Upper lobe of right lung (tissue), 1 donor: ENCODE results near the gene PLEKHA6. TPM values are rescaled to one million over a fixed set of nuclear protein-coding genes. Genes with fewer than 3 reads are reported as not detected.
"Not testable (repeated sequence)": the region's sequence is repeated elsewhere in the genome, so short reads cannot be mapped to it uniquely, and the experiment has no call there.

Source experiments
- ATAC-seq: fragments of 200-7000 bp; cut with Tn5 transposase; one replicate; pipeline ENCODE4 v1.9.1; 2020; ENCODE audit warnings: mild to moderate bottlenecking, moderate library complexity
- DNase-seq: peaks from one replicate; pipeline ENCODE4 v3.0.0-alpha.2; 2020
- H3K27ac ChIP-seq: fragments of 200-600 bp; one replicate; pipeline ENCODE4 v1.8.0; 2022
- H3K27me3 ChIP-seq: fragments of 200-600 bp; one replicate; pipeline ENCODE4 v1.8.0; 2022; ENCODE audit warnings: mild to moderate bottlenecking
- H3K36me3 ChIP-seq: fragments of 200-600 bp; one replicate; pipeline ENCODE4 v1.8.0; 2022
- H3K4me1 ChIP-seq: fragments of 200-600 bp; one replicate; pipeline ENCODE4 v1.8.0; 2022
- H3K4me3 ChIP-seq: fragments of 200-600 bp; one replicate; pipeline ENCODE4 v1.8.0; 2022; ENCODE audit warnings: mild to moderate bottlenecking
- H3K9me3 ChIP-seq: fragments of 200-600 bp; one replicate; pipeline ENCODE4 v1.8.0; 2022
- CTCF ChIP-seq: fragments of 200-600 bp; IDR thresholded peaks from one replicate; pipeline ENCODE4 v1.8.0; 2022; ENCODE audit warnings: antibody characterized with exemption
- intact Hi-C: fragments of 100-400 bp; cut with DNase I; formaldehyde crosslinking; loops from one replicate; pipeline ENCODE4 v1.11.0; 2022
- total RNA-seq: library from RNA; stranded (reverse); fragmentation: NEBNext Ultra II Directional; extraction: Animal tissue kit (Norgen Biotek cat#: 25700); gene quantifications from one replicate; pipeline ENCODE4 v1.2.1, GENCODE V29; 2021
- donor health status: DM: no; HTN: yes; CAD: no; lungs with severe emphysema.

Gene PLEKHA6
- total RNA-seq, 1 donor from 2014 or later, result 7.1 TPM

- intact Hi-C loops, result no loop called here
- Histone ChIP-seq H3K36me3 (no peaks in the 10 kb centered on the region), H3K4me3 (no peak overlapping the region), H3K27me3 (no peaks in the 10 kb centered on the region), H3K27ac (no peak overlapping the region), H3K4me1 (no peaks in the 10 kb centered on the region), H3K9me3 (no peaks in the 10 kb centered on the region)
- DNase-seq (no peak), ATAC-seq (no peak)
- TF ChIP-seq CTCF, result no peak
These were observed 119.5 kb downstream of the PLEKHA6 start for GRCh38 chr1:204240233-204240632.

- H3K4me1 ChIP-seq, DNase-seq, H3K27me3 ChIP-seq, intact Hi-C loops, H3K27ac ChIP-seq, H3K36me3 ChIP-seq, H3K9me3 ChIP-seq, H3K4me3 ChIP-seq, ATAC-seq: not testable (repeated sequence)
These were observed 120.3 kb downstream of the PLEKHA6 start for GRCh38 chr1:204239401-204239800.

- H3K4me3 ChIP-seq, H3K4me1 ChIP-seq, DNase-seq, H3K36me3 ChIP-seq, H3K27ac ChIP-seq, H3K9me3 ChIP-seq, ATAC-seq, intact Hi-C loops, H3K27me3 ChIP-seq: not testable (repeated sequence)
These were observed 121.2 kb downstream of the PLEKHA6 start for GRCh38 chr1:204238520-204238919.

- H3K9me3 ChIP-seq, intact Hi-C loops, ATAC-seq, DNase-seq, H3K4me1 ChIP-seq, H3K4me3 ChIP-seq, H3K27ac ChIP-seq, H3K27me3 ChIP-seq, H3K36me3 ChIP-seq: not testable (repeated sequence)
These were observed 122.2 kb downstream of the PLEKHA6 start for GRCh38 chr1:204237515-204237914.

GRCh38 chr1:204232526-204232925, 127.2 kb downstream of the PLEKHA6 start:
- Histone ChIP-seq H3K9me3 (no peaks in the 10 kb centered on the region), H3K27ac (no peak overlapping the region), H3K36me3 (no peaks in the 10 kb centered on the region), H3K4me3 (no peak overlapping the region), H3K27me3 (no peaks in the 10 kb centered on the region), H3K4me1 (no peaks in the 10 kb centered on the region)
- intact Hi-C loops, result no loop called here
- no peak for TF ChIP-seq CTCF
- DNase-seq (no peak), ATAC-seq (no peak)

GRCh38 chr1:204230211-204230610, 129.5 kb downstream of the PLEKHA6 start:
- Histone ChIP-seq H3K27me3 (no peaks in the 10 kb centered on the region), H3K9me3 (no peaks in the 10 kb centered on the region), H3K27ac (no peak overlapping the region), H3K4me1 (no peaks in the 10 kb centered on the region), H3K36me3 (no peaks in the 10 kb centered on the region), H3K4me3 (no peak overlapping the region)
- no peak for DNase-seq
- ATAC-seq, result no peak
- no peak for TF ChIP-seq CTCF
- intact Hi-C loops, result no loop called here

GRCh38 chr1:204228896-204229295, 130.8 kb downstream of the PLEKHA6 start:
- Histone ChIP-seq H3K27ac (no peak overlapping the region), H3K27me3 (no peaks in the 10 kb centered on the region), H3K36me3 (no peaks in the 10 kb centered on the region), H3K4me1 (no peaks in the 10 kb centered on the region), H3K9me3 (no peaks in the 10 kb centered on the region), H3K4me3 (no peak overlapping the region)
- intact Hi-C loops, result no loop called here
- DNase-seq (no peak), ATAC-seq (no peak)
- TF ChIP-seq CTCF, result no peak
